ENCODE measurements around the gene SMARCB1.

Gene SMARCB1

GRCh38 chr22:23801886-23802377, 15.2 kb downstream of the SMARCB1 start:
- no peaks in the 10 kb centered on the region for H3K79me2 ChIP-seq (ENCODE audit: low read length)
- no peaks in the 10 kb centered on the region; the same call in none of the 2 replicates for H3K36me3 ChIP-seq (replicated peaks; ENCODE audit: insufficient read depth, low read length)
- H3F3A ChIP-seq (ENCODE audit: insufficient read depth, low read length) = peaks cover 4% of the 10 kb centered on the region; the same call in 1 of the 2 replicates
- no peak for DNase-seq
- no peaks in the 10 kb centered on the region for H3K9me3 ChIP-seq (replicated peaks; ENCODE audit: insufficient read depth, low read length)
- H3K4me2 ChIP-seq (ENCODE audit: low read depth, low read length) = no peak overlapping the region
- TF ChIP-seq CTCF (IDR thresholded peaks at IDR 0.05; ENCODE audit: low read length) = no peak
- no peak for TF ChIP-seq EZH2 (optimal IDR thresholded peaks at IDR 0.05; ENCODE audit: low read depth, low read length)
- no peak for TF ChIP-seq EZH2phosphoT487 (IDR thresholded peaks at IDR 0.05; ENCODE audit: low read length)
- H3K27ac ChIP-seq (ENCODE audit: low read length) = no peak overlapping the region
- H3K9ac ChIP-seq (ENCODE audit: low read length) = no peak overlapping the region
- peaks cover 14% of the 10 kb centered on the region for H3K4me1 ChIP-seq (ENCODE audit: low read length)
- no peak overlapping the region for H3K4me3 ChIP-seq (ENCODE audit: low read length)
- no peaks in the 10 kb centered on the region for H3K9me2 ChIP-seq (replicated peaks; ENCODE audit: insufficient read depth, low read length)
- H2AFZ ChIP-seq (ENCODE audit: low read length) = no peak overlapping the region
- H3K27me3 ChIP-seq (replicated peaks; ENCODE audit: insufficient read depth, low read length) = no peaks in the 10 kb centered on the region
- no peaks in the 10 kb centered on the region for H4K20me1 ChIP-seq (ENCODE audit: insufficient read depth, low read length)

GRCh38 chr22:23803001-23803819, 16.4 kb downstream of the SMARCB1 start:
- Histone ChIP-seq H3K4me1 (ENCODE audit: low read length) (peaks cover 17% of the 10 kb centered on the region), H3K36me3 (replicated peaks; ENCODE audit: insufficient read depth, low read length) (no peaks in the 10 kb centered on the region; the same call in none of the 2 replicates), H3K79me2 (ENCODE audit: low read length) (no peaks in the 10 kb centered on the region), H3K27ac (ENCODE audit: low read length) (no peak overlapping the region), H2AFZ (ENCODE audit: low read length) (no peak overlapping the region), H3K9me2 (replicated peaks; ENCODE audit: insufficient read depth, low read length) (no peaks in the 10 kb centered on the region), H3K9ac (ENCODE audit: low read length) (no peak overlapping the region), H3K27me3 (replicated peaks; ENCODE audit: insufficient read depth, low read length) (no peaks in the 10 kb centered on the region), H3K9me3 (replicated peaks; ENCODE audit: insufficient read depth, low read length) (no peaks in the 10 kb centered on the region), H4K20me1 (ENCODE audit: insufficient read depth, low read length) (no peaks in the 10 kb centered on the region), H3F3A (ENCODE audit: insufficient read depth, low read length) (peaks cover 4% of the 10 kb centered on the region; the same call in 1 of the 2 replicates), H3K4me3 (ENCODE audit: low read length) (no peak overlapping the region), H3K4me2 (ENCODE audit: low read depth, low read length) (no peak overlapping the region)
- no peak for TF ChIP-seq CTCF (IDR thresholded peaks at IDR 0.05; ENCODE audit: low read length)
- no peak for TF ChIP-seq EZH2phosphoT487 (IDR thresholded peaks at IDR 0.05; ENCODE audit: low read length)
- no peak for TF ChIP-seq EZH2 (optimal IDR thresholded peaks at IDR 0.05; ENCODE audit: low read depth, low read length)
- DNase-seq = no peak

- Histone ChIP-seq H3K9me2 (replicated peaks; ENCODE audit: insufficient read depth, low read length) (no peaks in the 10 kb centered on the region), H3F3A (ENCODE audit: insufficient read depth, low read length) (peaks cover 4% of the 10 kb centered on the region; the same call in 1 of the 2 replicates), H3K27me3 (replicated peaks; ENCODE audit: insufficient read depth, low read length) (no peaks in the 10 kb centered on the region), H3K27ac (ENCODE audit: low read length) (no peak overlapping the region), H3K9ac (ENCODE audit: low read length) (no peak overlapping the region), H3K4me1 (ENCODE audit: low read length) (peaks cover 17% of the 10 kb centered on the region), H3K9me3 (replicated peaks; ENCODE audit: insufficient read depth, low read length) (no peaks in the 10 kb centered on the region), H3K4me2 (ENCODE audit: low read depth, low read length) (no peak overlapping the region), H3K79me2 (ENCODE audit: low read length) (no peaks in the 10 kb centered on the region), H3K4me3 (ENCODE audit: low read length) (no peak overlapping the region), H3K36me3 (replicated peaks; ENCODE audit: insufficient read depth, low read length) (no peaks in the 10 kb centered on the region; the same call in none of the 2 replicates), H2AFZ (ENCODE audit: low read length) (no peak overlapping the region), H4K20me1 (ENCODE audit: insufficient read depth, low read length) (no peaks in the 10 kb centered on the region)
- TF ChIP-seq CTCF (IDR thresholded peaks at IDR 0.05; ENCODE audit: low read length) (no peak), EZH2phosphoT487 (IDR thresholded peaks at IDR 0.05; ENCODE audit: low read length) (no peak), EZH2 (optimal IDR thresholded peaks at IDR 0.05; ENCODE audit: low read depth, low read length) (no peak)
- no peak for DNase-seq
These were observed 18.1 kb downstream of the SMARCB1 start for GRCh38 chr22:23804781-23805291.
